OCI-LY7 (cell line): ENCODE results near the gene FAM151A. TPM values are rescaled to one million over a fixed set of nuclear protein-coding genes. Genes with fewer than 3 reads are reported as not detected.

Experiments
- BruUV-seq: library from RNA; stranded (reverse); fragments of 400-500 nt; replicated peaks from 2 replicates; lab custom pipeline; 2021; lab: Mats Ljungman, UMichigan
- CTCF ChIA-PET: fragments of 300-600 bp; sonication (Branson Sonifier 250); formaldehyde crosslinking; loops from one replicate; lab custom pipeline; 2022; ENCODE audit warnings: antibody characterized with exemption; ENCODE audit not compliant: unreplicated experiment; lab: Charles Lee
- POLR2A ChIA-PET: fragments of 300-600 bp; sonication (Branson Sonifier 250); formaldehyde crosslinking; loops from one replicate; lab custom pipeline; 2022; ENCODE audit warnings: antibody characterized with exemption; lab: Charles Lee
- DNase-seq: peaks from one replicate; pipeline ENCODE4 v3.0.0-alpha.2; 2015; ENCODE audit warnings: low spot score
- H2AFZ ChIP-seq: fragments of 200-600 bp; sonication (generic), shearing (Covaris generic); 2 replicates; pipeline ENCODE4 v1.6.1; 2014; ENCODE audit warnings: mild to moderate bottlenecking, antibody characterized with exemption, low read length, moderate library complexity
- H3K27ac ChIP-seq: fragments of 200-600 bp; sonication (generic); 2 replicates; pipeline ENCODE4 v1.5.1; 2014; ENCODE audit warnings: mixed run types, low read depth, mild to moderate bottlenecking, moderate library complexity, low read length, inconsistent platforms; ENCODE audit not compliant: poor library complexity, severe bottlenecking
- H3K36me3 ChIP-seq: fragments of 200-600 bp; sonication (generic); 2 replicates; pipeline ENCODE4 v1.6.1; 2014; ENCODE audit warnings: mild to moderate bottlenecking, antibody characterized with exemption, low read length, moderate library complexity, mixed read lengths; ENCODE audit not compliant: insufficient read depth
- H3K4me1 ChIP-seq: fragments of 200-600 bp; sonication (generic); 2 replicates; pipeline ENCODE4 v1.5.1; 2014; ENCODE audit warnings: mild to moderate bottlenecking, low read length; ENCODE audit not compliant: insufficient read depth, poor library complexity, severe bottlenecking
- H3K4me2 ChIP-seq: fragments of 200-600 bp; sonication (generic); 2 replicates; pipeline ENCODE4 v1.6.1; 2014; ENCODE audit warnings: mild to moderate bottlenecking, low read length
- H3K4me3 ChIP-seq: fragments of 200-600 bp; sonication (generic); 2 replicates; pipeline ENCODE4 v1.5.1; 2014; ENCODE audit warnings: mild to moderate bottlenecking, low read depth, low read length; ENCODE audit not compliant: poor library complexity, severe bottlenecking
- H3K79me2 ChIP-seq: fragments of 200-600 bp; sonication (generic); 2 replicates; pipeline ENCODE4 v1.6.1; 2016; ENCODE audit warnings: low read depth, mild to moderate bottlenecking, low read length, moderate library complexity, mixed read lengths; ENCODE audit not compliant: insufficient read depth
- H3K9me2 ChIP-seq: fragments of 200-600 bp; sonication (generic); 2 replicates; pipeline ENCODE4 v1.6.1; 2016; ENCODE audit warnings: mild to moderate bottlenecking, low read length, mixed read lengths; ENCODE audit not compliant: insufficient read depth
- H3K9me3 ChIP-seq: fragments of 200-600 bp; sonication (generic); 2 replicates; pipeline ENCODE4 v1.6.1; 2014; ENCODE audit warnings: mild to moderate bottlenecking, mixed run types, low read length, mixed read lengths
- H4K20me1 ChIP-seq: fragments of 200-600 bp; sonication (generic); 2 replicates; pipeline ENCODE4 v1.6.1; 2014; ENCODE audit warnings: mild to moderate bottlenecking, antibody characterized with exemption, low read length, moderate library complexity, mixed read lengths; ENCODE audit not compliant: insufficient read depth
- EZH2phosphoT487 ChIP-seq: fragments of 200-600 bp; sonication (generic); IDR thresholded peaks from 2 replicates; pipeline ENCODE4 v1.6.1; 2018; ENCODE audit warnings: low read depth, borderline replicate concordance, mild to moderate bottlenecking, mixed run types, antibody characterized with exemption, low read length, moderate library complexity, mixed read lengths
- intact Hi-C: fragments of 100-400 bp; cut with micrococcal nuclease; formaldehyde crosslinking; loops from one replicate; pipeline ENCODE4 v1.10.0; 2022; ENCODE audit not compliant: unreplicated experiment
- total RNA-seq, 2 experiments: library from RNA; depleted of rRNA in 1 of 2; stranded (reverse); fragments of >200 nt in 1 of 2; shearing (Covaris generic) in 1 of 2; gene quantifications; 2 replicates each; pipeline ENCODE4 v1.2.3, GENCODE V29; 2014 to 2022
- TF ChIP-seq, protein P1 (sequence below): fragments of 200-600 bp; sonication (generic); conservative IDR thresholded peaks from 2 replicates; pipeline ENCODE4 v1.5.1; 2014; ENCODE audit warnings: mild to moderate bottlenecking, antibody characterized with exemption, low read length, moderate library complexity, mixed read lengths

The FAM151A gene
- total RNA-seq, 2 experiments from 2014 or later: not detected

DNA sequence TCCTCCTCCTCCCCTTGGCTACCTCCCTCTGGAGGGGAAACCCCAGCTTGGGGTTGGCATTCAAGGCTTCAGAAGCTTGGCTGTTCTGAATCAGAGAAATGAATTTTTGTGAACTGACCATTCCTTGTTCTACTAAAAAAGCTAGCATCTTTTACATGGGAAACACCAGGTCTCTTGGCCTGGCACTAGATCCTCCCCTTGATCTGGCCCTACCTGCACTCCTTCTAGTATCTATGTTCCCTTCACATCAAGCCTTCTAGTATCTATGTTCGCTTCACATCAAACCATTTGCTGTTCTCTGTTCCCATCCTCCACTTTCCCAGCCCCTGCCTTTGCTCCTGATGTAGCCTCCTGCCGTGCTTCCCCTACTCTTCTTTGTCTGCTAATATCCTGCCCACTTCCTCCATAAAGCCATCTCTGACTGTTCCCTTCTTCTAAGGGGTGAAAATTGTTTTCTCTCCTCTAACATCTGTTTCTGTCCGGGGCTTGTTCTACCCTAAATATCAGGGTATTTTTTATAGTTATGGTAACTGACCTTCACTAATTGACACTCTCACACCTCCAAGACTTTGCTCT, 25.8 kb downstream of the FAM151A start:
- Histone ChIP-seq H3K4me2 (no peak overlapping the region), H3K79me2 (no peaks in the 10 kb centered on the region), H2AFZ (no peak overlapping the region), H3K27ac (no peak overlapping the region), H3K9me2 (no peaks in the 10 kb centered on the region), H3K4me1 (no peaks in the 10 kb centered on the region), H3K9me3 (no peaks in the 10 kb centered on the region), H3K4me3 (no peak overlapping the region), H3K36me3 (no peaks in the 10 kb centered on the region), H4K20me1 (no peaks in the 10 kb centered on the region)
- POLR2A ChIA-PET: no interaction called here
- DNase-seq: no peak
- BruUV-seq: no TSS peak
- intact Hi-C loops: no loop called here
- TF ChIP-seq EZH2phosphoT487: no peak
- TF ChIP-seq, protein P1, sequence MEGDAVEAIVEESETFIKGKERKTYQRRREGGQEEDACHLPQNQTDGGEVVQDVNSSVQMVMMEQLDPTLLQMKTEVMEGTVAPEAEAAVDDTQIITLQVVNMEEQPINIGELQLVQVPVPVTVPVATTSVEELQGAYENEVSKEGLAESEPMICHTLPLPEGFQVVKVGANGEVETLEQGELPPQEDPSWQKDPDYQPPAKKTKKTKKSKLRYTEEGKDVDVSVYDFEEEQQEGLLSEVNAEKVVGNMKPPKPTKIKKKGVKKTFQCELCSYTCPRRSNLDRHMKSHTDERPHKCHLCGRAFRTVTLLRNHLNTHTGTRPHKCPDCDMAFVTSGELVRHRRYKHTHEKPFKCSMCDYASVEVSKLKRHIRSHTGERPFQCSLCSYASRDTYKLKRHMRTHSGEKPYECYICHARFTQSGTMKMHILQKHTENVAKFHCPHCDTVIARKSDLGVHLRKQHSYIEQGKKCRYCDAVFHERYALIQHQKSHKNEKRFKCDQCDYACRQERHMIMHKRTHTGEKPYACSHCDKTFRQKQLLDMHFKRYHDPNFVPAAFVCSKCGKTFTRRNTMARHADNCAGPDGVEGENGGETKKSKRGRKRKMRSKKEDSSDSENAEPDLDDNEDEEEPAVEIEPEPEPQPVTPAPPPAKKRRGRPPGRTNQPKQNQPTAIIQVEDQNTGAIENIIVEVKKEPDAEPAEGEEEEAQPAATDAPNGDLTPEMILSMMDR: no peak
- CTCF ChIA-PET: no interaction called here

DNA sequence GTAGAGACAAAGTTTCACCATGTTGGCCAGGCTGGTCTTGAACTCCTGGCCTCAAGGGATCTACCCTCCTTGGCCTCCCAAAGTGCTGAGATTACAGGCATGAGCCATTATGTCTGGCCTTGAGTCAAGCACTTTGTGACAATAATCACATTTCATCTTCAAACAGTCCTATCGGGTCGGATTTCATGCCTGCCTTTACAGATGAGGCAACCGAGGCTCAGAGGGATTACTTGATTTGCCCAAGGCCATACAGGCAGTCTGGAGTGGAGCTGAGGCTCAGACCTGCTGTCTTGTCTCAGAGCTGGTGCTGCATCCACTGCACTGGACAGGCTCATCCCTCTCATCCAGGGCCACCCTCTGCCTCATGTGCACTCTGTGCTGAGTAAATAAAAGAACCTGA, 26.6 kb downstream of the FAM151A start:
- no peaks in the 10 kb centered on the region for H3K4me1 ChIP-seq
- DNase-seq: no peak
- no peak for TF ChIP-seq EZH2phosphoT487
- TF ChIP-seq, protein P1: no peak
- no peak overlapping the region for H3K4me2 ChIP-seq
- CTCF ChIA-PET: no interaction called here
- H3K79me2 ChIP-seq: no peaks in the 10 kb centered on the region
- POLR2A ChIA-PET: no interaction called here
- H4K20me1 ChIP-seq: no peaks in the 10 kb centered on the region
- H2AFZ ChIP-seq: no peak overlapping the region
- no peaks in the 10 kb centered on the region for H3K9me2 ChIP-seq
- H3K4me3 ChIP-seq: no peak overlapping the region
- no peak overlapping the region for H3K27ac ChIP-seq
- BruUV-seq: no TSS peak
- no peaks in the 10 kb centered on the region for H3K9me3 ChIP-seq
- H3K36me3 ChIP-seq: no peaks in the 10 kb centered on the region
- intact Hi-C loops: no loop called here

DNA sequence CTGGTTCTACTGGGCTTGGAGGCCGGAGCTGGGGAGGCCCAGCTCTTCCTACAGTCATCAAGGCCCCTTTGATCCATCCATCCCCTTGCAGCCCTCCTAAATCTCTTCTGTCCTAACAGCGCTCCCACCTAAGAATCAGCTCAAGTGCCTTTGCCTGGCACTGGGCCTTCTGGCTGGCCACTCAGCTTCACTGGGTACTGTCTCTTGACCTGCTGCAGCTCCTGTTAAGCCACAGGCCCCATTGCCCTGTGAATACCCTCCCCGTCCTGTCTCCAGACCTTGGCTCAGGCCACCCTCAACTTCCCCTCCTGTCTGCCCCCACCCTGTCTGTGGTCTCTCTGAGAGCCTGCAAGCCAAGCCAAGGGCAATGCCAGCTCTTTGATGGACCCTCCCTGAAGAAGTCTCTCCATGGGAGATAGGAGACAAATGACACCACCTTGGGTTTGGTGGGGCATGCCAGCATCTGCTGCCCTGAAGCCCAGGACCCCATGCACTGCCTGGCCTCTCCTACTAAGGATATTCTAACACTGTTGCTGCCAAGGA, 27.3 kb downstream of the FAM151A start:
- Histone ChIP-seq H4K20me1 (no peaks in the 10 kb centered on the region), H2AFZ (no peak overlapping the region), H3K4me1 (no peaks in the 10 kb centered on the region), H3K4me3 (no peak overlapping the region), H3K4me2 (no peak overlapping the region), H3K79me2 (no peaks in the 10 kb centered on the region), H3K27ac (no peak overlapping the region), H3K36me3 (no peaks in the 10 kb centered on the region), H3K9me3 (no peaks in the 10 kb centered on the region), H3K9me2 (no peaks in the 10 kb centered on the region)
- no TSS peak for BruUV-seq
- intact Hi-C loops: no loop called here
- ChIA-PET CTCF (interaction anchor here (0.6 kb wide), 1 partner anchor 12 kb away, joined by 3 read pairs; no protein-coding TSS in a partner anchor), POLR2A (no interaction called here)
- no peak for DNase-seq
- TF ChIP-seq EZH2phosphoT487: no peak
- TF ChIP-seq, protein P1: no peak
